Measurements from ENCODE around the gene DMBX1. TPM values are rescaled to one million over a fixed set of nuclear protein-coding genes. Genes with fewer than 3 reads are reported as not detected.

Gene DMBX1
- total RNA-seq, 1 donor from 2014 or later: not detected

DNA sequence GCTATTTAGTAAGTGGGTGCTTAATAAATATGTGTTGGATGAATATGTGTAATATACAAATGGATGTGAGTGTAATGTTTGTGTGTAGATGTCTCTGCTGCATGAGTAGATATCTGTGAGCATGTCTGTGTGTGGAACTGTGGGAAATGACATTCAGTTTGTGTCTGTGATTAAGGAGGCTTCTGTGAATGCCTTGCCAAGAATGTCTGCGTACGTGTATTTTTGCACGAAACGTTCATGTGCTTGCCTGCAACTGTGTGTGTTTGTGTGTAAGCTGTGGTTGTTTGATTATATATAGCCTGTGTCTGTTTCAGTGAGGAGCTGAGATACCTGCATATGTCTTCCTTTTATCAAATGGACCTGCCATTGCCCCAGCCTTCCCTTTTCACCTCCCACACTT lies 13.8 kb downstream of the DMBX1 start:
- DNase-seq (no peak), ATAC-seq (ENCODE audit: low read depth) (no peak)
- no peaks in the 10 kb centered on the region for H3K36me3 Mint-ChIP-seq (ENCODE audit: low read depth)
- intact Hi-C loops (cut with micrococcal nuclease): no loop called here
- TF ChIP-seq, protein P1, sequence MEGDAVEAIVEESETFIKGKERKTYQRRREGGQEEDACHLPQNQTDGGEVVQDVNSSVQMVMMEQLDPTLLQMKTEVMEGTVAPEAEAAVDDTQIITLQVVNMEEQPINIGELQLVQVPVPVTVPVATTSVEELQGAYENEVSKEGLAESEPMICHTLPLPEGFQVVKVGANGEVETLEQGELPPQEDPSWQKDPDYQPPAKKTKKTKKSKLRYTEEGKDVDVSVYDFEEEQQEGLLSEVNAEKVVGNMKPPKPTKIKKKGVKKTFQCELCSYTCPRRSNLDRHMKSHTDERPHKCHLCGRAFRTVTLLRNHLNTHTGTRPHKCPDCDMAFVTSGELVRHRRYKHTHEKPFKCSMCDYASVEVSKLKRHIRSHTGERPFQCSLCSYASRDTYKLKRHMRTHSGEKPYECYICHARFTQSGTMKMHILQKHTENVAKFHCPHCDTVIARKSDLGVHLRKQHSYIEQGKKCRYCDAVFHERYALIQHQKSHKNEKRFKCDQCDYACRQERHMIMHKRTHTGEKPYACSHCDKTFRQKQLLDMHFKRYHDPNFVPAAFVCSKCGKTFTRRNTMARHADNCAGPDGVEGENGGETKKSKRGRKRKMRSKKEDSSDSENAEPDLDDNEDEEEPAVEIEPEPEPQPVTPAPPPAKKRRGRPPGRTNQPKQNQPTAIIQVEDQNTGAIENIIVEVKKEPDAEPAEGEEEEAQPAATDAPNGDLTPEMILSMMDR (IDR thresholded peaks at IDR 0.05): no peak
- H3K9me3 Mint-ChIP-seq: no peaks in the 10 kb centered on the region
- no peaks in the 10 kb centered on the region for H3K4me1 Mint-ChIP-seq
- no peak overlapping the region for H3K27ac Mint-ChIP-seq
- POLR2A ChIA-PET: no interaction called here
- CTCF ChIA-PET: no interaction called here
- peaks cover 32% of the 10 kb centered on the region for H3K27me3 Mint-ChIP-seq
- H3K4me3 Mint-ChIP-seq: no peak overlapping the region

DNA sequence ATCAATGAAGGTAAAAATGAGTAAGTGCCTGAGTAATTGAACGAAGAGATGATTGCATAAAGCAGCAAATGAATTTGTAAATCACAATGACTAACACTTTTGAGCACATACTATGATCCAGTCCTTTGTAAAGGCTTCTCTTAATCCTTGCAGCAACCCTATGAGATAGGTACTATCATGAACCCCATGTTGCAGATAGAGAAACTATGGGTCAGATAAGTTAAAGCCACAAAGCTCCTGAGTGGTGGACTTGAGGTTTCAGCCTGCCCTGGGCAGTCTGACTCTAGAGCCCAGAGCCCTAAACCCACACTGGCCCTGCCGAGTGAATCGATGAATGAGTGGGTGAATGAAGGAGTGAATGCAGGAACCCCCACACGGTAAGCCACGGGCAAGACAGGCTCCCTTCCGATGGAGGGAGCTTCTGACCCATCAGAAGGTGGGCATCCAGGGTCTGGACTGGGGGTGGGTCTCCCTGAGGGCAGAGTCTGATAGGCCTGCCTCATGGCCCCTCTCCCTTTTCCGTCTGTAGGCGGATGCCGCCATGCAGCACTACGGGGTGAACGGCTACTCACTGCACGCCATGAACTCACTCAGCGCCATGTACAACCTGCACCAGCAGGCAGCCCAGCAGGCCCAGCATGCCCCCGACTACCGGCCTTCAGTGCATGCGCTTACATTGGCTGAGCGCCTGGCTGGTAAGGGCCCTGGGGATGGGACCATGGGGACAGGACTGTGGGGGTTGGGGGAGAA lies 17.0 kb downstream of the DMBX1 start:
- intact Hi-C loops (cut with micrococcal nuclease): no loop called here
- no peak overlapping the region for H3K4me3 Mint-ChIP-seq
- ATAC-seq (ENCODE audit: low read depth): no peak
- ChIA-PET CTCF (no interaction called here), POLR2A (no interaction called here)
- no peak overlapping the region for H3K27ac Mint-ChIP-seq
- peaks cover 31% of the 10 kb centered on the region for H3K27me3 Mint-ChIP-seq
- no peaks in the 10 kb centered on the region for H3K36me3 Mint-ChIP-seq (ENCODE audit: low read depth)
- H3K4me1 Mint-ChIP-seq: no peaks in the 10 kb centered on the region
- TF ChIP-seq, protein P1 (IDR thresholded peaks at IDR 0.05): no peak
- no peaks in the 10 kb centered on the region for H3K9me3 Mint-ChIP-seq
- no peak for DNase-seq

DNA sequence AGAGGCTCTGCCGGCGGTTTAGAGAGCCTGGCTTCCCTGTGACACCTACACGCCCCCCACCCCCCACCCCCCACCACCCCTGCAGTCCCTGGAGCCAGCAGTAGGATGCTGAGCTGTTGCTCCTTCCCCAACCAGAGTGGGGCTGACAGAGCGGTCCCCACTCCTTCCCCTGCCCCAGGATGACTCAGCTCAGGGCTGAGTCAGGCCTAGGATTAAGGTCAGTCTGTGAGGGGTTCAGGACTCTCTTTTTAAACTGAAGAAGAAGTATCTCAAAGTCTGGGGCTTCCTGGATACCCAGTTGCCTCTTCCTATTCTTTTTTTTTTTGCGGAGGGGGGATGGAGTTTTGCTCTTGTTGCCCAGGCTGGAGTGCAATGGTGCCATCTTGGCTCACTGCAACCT lies 19.1 kb downstream of the DMBX1 start:
- intact Hi-C loops (cut with micrococcal nuclease): no loop called here
- no peaks in the 10 kb centered on the region for H3K4me1 Mint-ChIP-seq
- H3K27ac Mint-ChIP-seq: no peak overlapping the region
- no peak for DNase-seq
- peaks cover 29% of the 10 kb centered on the region for H3K27me3 Mint-ChIP-seq
- H3K36me3 Mint-ChIP-seq (ENCODE audit: low read depth): no peaks in the 10 kb centered on the region
- POLR2A ChIA-PET: no interaction called here
- ATAC-seq (ENCODE audit: low read depth): no peak
- H3K4me3 Mint-ChIP-seq: no peak overlapping the region
- CTCF ChIA-PET: no interaction called here
- TF ChIP-seq, protein P1 (IDR thresholded peaks at IDR 0.05): no peak
- H3K9me3 Mint-ChIP-seq: no peaks in the 10 kb centered on the region

DNA sequence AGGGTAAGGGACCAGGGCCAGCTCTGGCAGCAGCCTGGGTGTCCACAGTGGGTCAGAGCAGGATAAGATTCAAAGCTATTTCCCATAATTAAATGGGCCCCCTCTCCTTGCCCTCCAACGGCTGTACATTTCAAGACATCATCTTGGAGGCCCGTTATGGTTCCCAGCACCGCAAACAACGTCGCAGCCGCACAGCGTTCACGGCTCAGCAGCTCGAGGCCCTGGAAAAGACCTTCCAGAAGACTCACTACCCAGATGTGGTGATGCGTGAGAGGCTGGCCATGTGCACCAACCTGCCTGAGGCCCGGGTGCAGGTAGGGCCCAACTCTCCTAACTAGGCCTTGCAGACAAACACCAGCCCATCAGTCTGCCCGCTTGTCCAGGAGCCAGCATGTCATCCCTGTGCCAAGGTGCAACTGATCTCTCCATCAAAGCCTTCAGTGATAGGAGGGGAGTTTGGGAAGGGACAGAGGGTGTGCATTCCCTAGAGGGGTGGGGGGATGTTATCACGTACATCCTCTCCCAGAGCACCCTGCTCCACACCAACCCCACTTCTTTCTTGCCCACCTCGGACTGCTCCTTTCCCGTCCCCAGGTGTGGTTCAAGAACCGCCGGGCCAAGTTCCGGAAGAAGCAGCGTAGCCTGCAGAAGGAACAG lies 20.8 kb downstream of the DMBX1 start:
- no peak overlapping the region for H3K27ac Mint-ChIP-seq
- DNase-seq (no peak), ATAC-seq (ENCODE audit: low read depth) (no peak)
- H3K36me3 Mint-ChIP-seq (ENCODE audit: low read depth): no peaks in the 10 kb centered on the region
- ChIA-PET POLR2A (no interaction called here), CTCF (no interaction called here)
- no peaks in the 10 kb centered on the region for H3K9me3 Mint-ChIP-seq
- no peak overlapping the region for H3K4me3 Mint-ChIP-seq
- intact Hi-C loops (cut with micrococcal nuclease): no loop called here
- peaks cover 31% of the 10 kb centered on the region for H3K27me3 Mint-ChIP-seq
- H3K4me1 Mint-ChIP-seq: no peaks in the 10 kb centered on the region
- TF ChIP-seq, protein P1 (IDR thresholded peaks at IDR 0.05): no peak

DNA sequence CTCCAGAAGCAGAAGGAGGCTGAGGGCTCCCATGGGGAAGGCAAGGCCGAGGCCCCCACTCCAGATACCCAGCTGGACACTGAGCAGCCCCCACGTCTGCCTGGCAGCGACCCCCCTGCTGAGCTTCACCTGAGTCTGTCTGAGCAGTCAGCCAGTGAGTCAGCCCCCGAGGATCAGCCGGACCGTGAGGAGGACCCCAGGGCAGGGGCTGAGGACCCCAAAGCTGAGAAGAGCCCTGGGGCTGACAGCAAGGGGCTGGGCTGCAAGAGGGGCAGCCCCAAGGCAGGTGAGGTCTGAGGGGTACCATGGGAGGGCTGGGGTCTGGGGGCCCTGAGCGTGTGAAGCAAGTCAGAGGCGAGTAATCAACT lies 21.3 kb downstream of the DMBX1 start:
- Mint-ChIP-seq H3K9me3 (no peaks in the 10 kb centered on the region), H3K27me3 (peaks cover 33% of the 10 kb centered on the region), H3K27ac (no peak overlapping the region), H3K4me1 (no peaks in the 10 kb centered on the region), H3K36me3 (ENCODE audit: low read depth) (no peaks in the 10 kb centered on the region), H3K4me3 (no peak overlapping the region)
- DNase-seq: no peak
- ChIA-PET POLR2A (no interaction called here), CTCF (no interaction called here)
- intact Hi-C loops (cut with micrococcal nuclease): no loop called here
- TF ChIP-seq, protein P1 (IDR thresholded peaks at IDR 0.05): no peak
- ATAC-seq (ENCODE audit: low read depth): no peak

All from activated B cell treated with CpG ODN at 0.5 μM for 24 hours (primary cell).